HEK293 (cell line): Measurements from ENCODE around the gene CALCOCO1.

Experiments
- CTCF ChIP-seq: fragments of 450-650 bp; formaldehyde crosslinking; IDR thresholded peaks from 2 replicates; pipeline ENCODE4 v1.5.1; 2016; ENCODE audit warnings: missing biosample characterization, missing genetic modification characterization
- REST ChIP-seq: fragments of 450-650 bp; formaldehyde crosslinking; IDR thresholded peaks from 2 replicates; pipeline ENCODE4 v1.5.1; 2016; ENCODE audit warnings: missing biosample characterization, missing genetic modification characterization
- TCF7L2 ChIP-seq: IDR thresholded peaks from 2 replicates; pipeline ENCODE4 v1.6.1; 2011; ENCODE audit warnings: low read depth, mild to moderate bottlenecking, inconsistent platforms, low read length, moderate library complexity, borderline replicate concordance
- ZBTB44 ChIP-seq: fragments of 450-650 bp; IDR thresholded peaks from 2 replicates; pipeline ENCODE4 v1.5.1; 2018; ENCODE audit warnings: missing biosample characterization, mild to moderate bottlenecking, missing genetic modification characterization
- ZNF18 ChIP-seq: fragments of 450-650 bp; formaldehyde crosslinking; IDR thresholded peaks from 2 replicates; pipeline ENCODE4 v1.5.1; 2016; ENCODE audit warnings: missing biosample characterization, missing genetic modification characterization
- ZNF274 ChIP-seq, 2 experiments: fragments of 200-500 bp in 1 of 2; fragments of 450-650 bp in 1 of 2; sonication (Bioruptor generic) in 1 of 2; formaldehyde crosslinking in 1 of 2; IDR thresholded peaks; 2 replicates each; pipeline versions ENCODE4 v1.5.1 to v1.6.1; 2014 to 2016; ENCODE audit warnings: borderline replicate concordance in 1 of 2, inconsistent platforms in 1 of 2, low read length in 1 of 2, missing biosample characterization in 1 of 2, missing genetic modification characterization in 1 of 2
- ZNF398 ChIP-seq: fragments of 450-650 bp; formaldehyde crosslinking; IDR thresholded peaks from 2 replicates; pipeline ENCODE4 v1.5.1; 2017; ENCODE audit warnings: missing biosample characterization, missing genetic modification characterization
- ZNF473 ChIP-seq: fragments of 450-650 bp; formaldehyde crosslinking; IDR thresholded peaks from 2 replicates; pipeline ENCODE4 v1.5.1; 2017; ENCODE audit warnings: missing biosample characterization, missing genetic modification characterization
- ZNF548 ChIP-seq: fragments of 450-650 bp; formaldehyde crosslinking; IDR thresholded peaks from 2 replicates; pipeline ENCODE4 v1.5.1; 2016; ENCODE audit warnings: missing biosample characterization, missing genetic modification characterization
- ZNF837 ChIP-seq: fragments of 450-650 bp; formaldehyde crosslinking; IDR thresholded peaks from 2 replicates; pipeline ENCODE4 v1.5.1; 2016; ENCODE audit warnings: missing biosample characterization, missing genetic modification characterization
- ZSCAN30 ChIP-seq: fragments of 450-650 bp; IDR thresholded peaks from 2 replicates; pipeline ENCODE4 v1.5.1; 2018; ENCODE audit warnings: missing biosample characterization, mild to moderate bottlenecking, missing genetic modification characterization, moderate library complexity
- ZSCAN5A ChIP-seq: fragments of 450-650 bp; formaldehyde crosslinking; IDR thresholded peaks from 2 replicates; pipeline ENCODE4 v1.5.1; 2016; ENCODE audit warnings: missing biosample characterization, missing genetic modification characterization

- TF ChIP-seq CTCF (tag by site-specific recombination) (no peak), ZNF18 (tag by site-specific recombination) (no peak), ZSCAN5A (tag by site-specific recombination) (no peak), ZSCAN30 (tag by site-specific recombination) (no peak), ZBTB44 (tag by site-specific recombination) (no peak), ZNF274 (IDR thresholded peaks at IDR 0.05; ENCODE audit: low read length) (no peak), ZNF274 (tag by site-specific recombination; IDR thresholded peaks at IDR 0.05; ENCODE audit: borderline replicate concordance) (no peak), ZNF473 (tag by site-specific recombination) (no peak), ZNF398 (tag by site-specific recombination) (no peak), TCF7L2 (no peak), REST (tag by site-specific recombination) (no peak), ZNF548 (tag by site-specific recombination) (no peak), ZNF837 (tag by site-specific recombination) (no peak)
Measured at GRCh38 chr12:53734425-53734824, 7.2 kb upstream of the CALCOCO1 start.
